ENCODE data around the gene ILKAP. TPM values are rescaled to one million over a fixed set of nuclear protein-coding genes. Genes with fewer than 3 reads are reported as not detected.

The ILKAP gene
- total RNA-seq, 1 experiment from 2014 or later: 41.5 TPM

GRCh38 chr2:238173692-238174091 is 29.8 kb downstream of the ILKAP start:
- Histone ChIP-seq H3K56ac (ENCODE audit: insufficient read length, low read depth, low read length) (no peak overlapping the region), H2AK5ac (ENCODE audit: insufficient read length, low read length) (no peak overlapping the region), H3T11ph (ENCODE audit: low read length) (no peak overlapping the region), H3K9me3 (ENCODE audit: control insufficient read depth, low read depth, low read length) (no peaks in the 10 kb centered on the region), H3K4me1 (ENCODE audit: insufficient read depth, low read length) (no peaks in the 10 kb centered on the region), H3K18ac (ENCODE audit: insufficient read length, low read depth, low read length) (no peak overlapping the region), H3K27ac (ENCODE audit: insufficient read length, low read depth, low read length) (no peak overlapping the region), H3K9ac (ENCODE audit: extremely low read depth, insufficient read length, low read length) (no peak overlapping the region), H3K4ac (ENCODE audit: low read depth, low read length) (no peak overlapping the region), H2BK20ac (ENCODE audit: low read depth, low read length, poor library complexity, severe bottlenecking) (no peak overlapping the region), H4K8ac (replicated peaks; ENCODE audit: insufficient read length, low read depth, low read length) (no peak overlapping the region), H3K27me3 (ENCODE audit: insufficient read depth, low read length) (no peaks in the 10 kb centered on the region), H2AFZ (ENCODE audit: low read length) (no peak overlapping the region), H2BK15ac (ENCODE audit: low read depth, low read length) (no peak overlapping the region), H4K91ac (ENCODE audit: insufficient read length, low read depth, low read length) (no peak overlapping the region), H3K79me1 (ENCODE audit: insufficient read depth, low read depth, low read length, poor library complexity, severe bottlenecking) (no peaks in the 10 kb centered on the region), H4K20me1 (ENCODE audit: control insufficient read depth, insufficient read depth, insufficient read length) (no peaks in the 10 kb centered on the region), H4K5ac (ENCODE audit: insufficient read length, low read depth, low read length) (no peak overlapping the region), H3K14ac (ENCODE audit: insufficient read depth, low read length) (no peak overlapping the region), H3K4me2 (ENCODE audit: insufficient read depth, insufficient read length, low read length) (no peak overlapping the region), H2BK120ac (ENCODE audit: low read depth, low read length, poor library complexity, severe bottlenecking) (no peak overlapping the region), H3K23ac (ENCODE audit: insufficient read length, low read depth, low read length) (no peak overlapping the region), H3K79me2 (ENCODE audit: insufficient read depth, low read length) (no peaks in the 10 kb centered on the region), H2BK5ac (ENCODE audit: insufficient read length, low read length) (no peak overlapping the region), H3K23me2 (ENCODE audit: insufficient read length, low read depth, low read length, poor library complexity, severe bottlenecking) (no peaks in the 10 kb centered on the region), H2BK12ac (ENCODE audit: insufficient read length, low read depth, low read length) (no peak overlapping the region)
- no peak for DNase-seq
- H3K27me3 Mint-ChIP-seq (ENCODE audit: low read depth): no peaks in the 10 kb centered on the region
- H3K4me3 Mint-ChIP-seq: no peak overlapping the region
- peak; percentile 56 for TF ChIP-seq CTCF (conservative IDR thresholded peaks at IDR 0.05)
- H3K27ac Mint-ChIP-seq: no peak overlapping the region
- peaks cover 16 to 69% (median 49%) of the 10 kb centered on the region in 3 experiments; a peak in 6 of 7 replicates for H3K36me3 Mint-ChIP-seq (ENCODE audit: insufficient read depth in 1 of 3, low read depth in 3 of 3)
- WGBS (ENCODE audit: extremely low coverage, insufficient read length, low lambda C conversion rate): no CpG with 5 or more reads among the region's 2 CpGs
- no peaks in the 10 kb centered on the region for H3K9me3 Mint-ChIP-seq
- H3K4me1 Mint-ChIP-seq: no peaks in the 10 kb centered on the region

Measured in H9 (cell line).